ENCODE results near the gene TMEM129.

GRCh38 chr4:1746919-1747602 lies 25.9 kb upstream of the TMEM129 start:
- TF ChIP-seq, protein P1, sequence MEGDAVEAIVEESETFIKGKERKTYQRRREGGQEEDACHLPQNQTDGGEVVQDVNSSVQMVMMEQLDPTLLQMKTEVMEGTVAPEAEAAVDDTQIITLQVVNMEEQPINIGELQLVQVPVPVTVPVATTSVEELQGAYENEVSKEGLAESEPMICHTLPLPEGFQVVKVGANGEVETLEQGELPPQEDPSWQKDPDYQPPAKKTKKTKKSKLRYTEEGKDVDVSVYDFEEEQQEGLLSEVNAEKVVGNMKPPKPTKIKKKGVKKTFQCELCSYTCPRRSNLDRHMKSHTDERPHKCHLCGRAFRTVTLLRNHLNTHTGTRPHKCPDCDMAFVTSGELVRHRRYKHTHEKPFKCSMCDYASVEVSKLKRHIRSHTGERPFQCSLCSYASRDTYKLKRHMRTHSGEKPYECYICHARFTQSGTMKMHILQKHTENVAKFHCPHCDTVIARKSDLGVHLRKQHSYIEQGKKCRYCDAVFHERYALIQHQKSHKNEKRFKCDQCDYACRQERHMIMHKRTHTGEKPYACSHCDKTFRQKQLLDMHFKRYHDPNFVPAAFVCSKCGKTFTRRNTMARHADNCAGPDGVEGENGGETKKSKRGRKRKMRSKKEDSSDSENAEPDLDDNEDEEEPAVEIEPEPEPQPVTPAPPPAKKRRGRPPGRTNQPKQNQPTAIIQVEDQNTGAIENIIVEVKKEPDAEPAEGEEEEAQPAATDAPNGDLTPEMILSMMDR (conservative IDR thresholded peaks at IDR 0.05; ENCODE audit: low read length): no peak
- TF ChIP-seq EZH2phosphoT487 (IDR thresholded peaks at IDR 0.05; ENCODE audit: borderline replicate concordance, low read depth, low read length): no peak

Measured in OCI-LY7 (cell line).